Measurements from ENCODE around the gene SYNM. TPM values are rescaled to one million over a fixed set of nuclear protein-coding genes. Genes with fewer than 3 reads are reported as not detected.

Gene SYNM
- total and polyA plus RNA-seq, 7 experiments from 2014 or later = 0.17 to 6.0 (median 1.6) TPM

- no peaks in the 10 kb centered on the region for H3K4me1 Mint-ChIP-seq
- Histone ChIP-seq H3K4me3 (ENCODE audit: low read length) (no peak overlapping the region), H3K27ac (ENCODE audit: low read depth, low read length) (no peak overlapping the region), H3K27me3 (ENCODE audit: control insufficient read depth in 2 of 2, insufficient read depth in 2 of 2, low read length in 2 of 2) (no peaks in the 10 kb centered on the region), H3K4me1 (ENCODE audit: control insufficient read depth in 2 of 2, insufficient read depth in 2 of 2, low read length in 2 of 2) (no peaks in the 10 kb centered on the region), H3K9me3 (ENCODE audit: control insufficient read depth in 2 of 3, low read length in 3 of 3) (no peaks in the 10 kb centered on the region), H3K36me3 (ENCODE audit: control insufficient read depth in 2 of 3, insufficient read depth in 3 of 3, low read length in 3 of 3) (no peaks in the 10 kb centered on the region)
- no peak for DNase-seq
- intact Hi-C loops (cut with micrococcal nuclease) = no loop called here
- H3K27ac Mint-ChIP-seq = no peak overlapping the region
- ATAC-seq = no peak
- POLR2A ChIA-PET = no interaction called here
- CTCF ChIA-PET = no interaction called here
- peaks cover 0 to 4% (median 0%) of the 10 kb centered on the region in 5 donors for H3K27me3 Mint-ChIP-seq
- peaks cover 0 to 2% (median 0%) of the 10 kb centered on the region in 11 donors for H3K9me3 Mint-ChIP-seq
- H3K36me3 Mint-ChIP-seq = no peaks in the 10 kb centered on the region
- H3K4me3 Mint-ChIP-seq = no peak overlapping the region
Measured at GRCh38 chr15:99140590-99140989, 35.7 kb downstream of the SYNM start.

DNA sequence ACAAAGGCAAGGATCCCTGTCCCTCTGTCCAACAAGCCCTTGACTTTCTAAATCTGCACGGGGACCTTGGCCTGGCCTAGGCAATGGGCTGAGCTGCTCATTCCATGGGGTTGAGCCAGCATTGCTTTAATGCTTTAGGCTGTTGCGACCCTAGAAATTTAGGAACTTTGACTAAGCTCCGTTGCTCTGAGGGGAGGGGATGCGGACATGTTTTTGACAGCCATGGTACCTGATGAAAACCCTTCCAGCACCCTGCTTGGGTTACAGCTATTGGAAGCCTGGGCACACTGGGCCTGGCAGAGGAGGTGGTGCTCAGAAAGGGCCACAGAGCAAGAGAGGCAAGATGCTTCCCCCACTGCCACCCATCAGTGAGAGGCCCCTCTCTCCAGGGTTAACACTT lies 37.1 kb downstream of the SYNM start:
- H3K27ac ChIP-seq (ENCODE audit: low read depth, low read length) = no peak overlapping the region
- peaks cover 0 to 2% (median 0%) of the 10 kb centered on the region in 11 donors for H3K9me3 Mint-ChIP-seq
- H3K36me3 Mint-ChIP-seq = no peaks in the 10 kb centered on the region
- no peak for ATAC-seq
- H3K36me3 ChIP-seq (ENCODE audit: control insufficient read depth in 2 of 3, insufficient read depth in 3 of 3, low read length in 3 of 3) = no peaks in the 10 kb centered on the region
- H3K4me3 ChIP-seq (ENCODE audit: low read length) = no peak overlapping the region
- H3K27me3 ChIP-seq (ENCODE audit: control insufficient read depth in 2 of 2, insufficient read depth in 2 of 2, low read length in 2 of 2) = no peaks in the 10 kb centered on the region
- H3K9me3 ChIP-seq (ENCODE audit: control insufficient read depth in 2 of 3, low read length in 3 of 3) = no peaks in the 10 kb centered on the region
- no peak overlapping the region for H3K4me3 Mint-ChIP-seq
- intact Hi-C loops (cut with micrococcal nuclease) = no loop called here
- H3K27me3 Mint-ChIP-seq = peaks cover 0 to 10% (median 0%) of the 10 kb centered on the region in 5 donors
- H3K27ac Mint-ChIP-seq = no peak overlapping the region
- no peaks in the 10 kb centered on the region for H3K4me1 Mint-ChIP-seq
- H3K4me1 ChIP-seq (ENCODE audit: control insufficient read depth in 2 of 2, insufficient read depth in 2 of 2, low read length in 2 of 2) = no peaks in the 10 kb centered on the region
- CTCF ChIA-PET = no interaction called here
- POLR2A ChIA-PET = no interaction called here
- DNase-seq = no peak

DNA sequence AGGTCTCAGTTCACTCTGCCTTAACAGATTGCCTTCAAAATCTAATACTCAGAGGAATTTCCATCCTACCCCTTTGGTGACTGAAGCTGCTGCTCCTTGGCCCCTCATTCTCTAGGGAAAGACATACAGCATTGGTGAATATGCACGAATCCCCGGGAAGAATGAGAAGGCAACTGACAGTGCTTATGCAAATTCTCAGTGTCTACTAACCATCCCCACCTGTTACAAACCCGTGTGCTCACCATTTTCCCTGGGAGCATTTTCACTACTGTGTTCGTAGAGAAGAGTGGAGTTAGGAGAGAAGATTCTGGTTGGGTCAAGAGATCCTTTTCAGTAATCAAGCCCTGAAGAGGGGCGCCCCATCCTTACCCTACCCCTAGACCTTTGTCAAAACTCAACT lies 37.7 kb downstream of the SYNM start:
- H3K9me3 ChIP-seq (ENCODE audit: control insufficient read depth in 2 of 3, low read length in 3 of 3) = no peaks in the 10 kb centered on the region
- H3K9me3 Mint-ChIP-seq = peaks cover 0 to 2% (median 0%) of the 10 kb centered on the region in 11 donors
- no peak for ATAC-seq
- no peaks in the 10 kb centered on the region for H3K36me3 ChIP-seq (ENCODE audit: control insufficient read depth in 2 of 3, insufficient read depth in 3 of 3, low read length in 3 of 3)
- no peak overlapping the region for H3K27ac Mint-ChIP-seq
- H3K27me3 Mint-ChIP-seq = peaks cover 0 to 10% (median 0%) of the 10 kb centered on the region in 5 donors
- no peak for DNase-seq
- H3K4me3 Mint-ChIP-seq = no peak overlapping the region
- H3K27ac ChIP-seq (ENCODE audit: low read depth, low read length) = no peak overlapping the region
- H3K4me3 ChIP-seq (ENCODE audit: low read length) = no peak overlapping the region
- H3K4me1 ChIP-seq (ENCODE audit: control insufficient read depth in 2 of 2, insufficient read depth in 2 of 2, low read length in 2 of 2) = no peaks in the 10 kb centered on the region
- intact Hi-C loops (cut with micrococcal nuclease) = no loop called here
- no peaks in the 10 kb centered on the region for H3K36me3 Mint-ChIP-seq
- H3K27me3 ChIP-seq (ENCODE audit: control insufficient read depth in 2 of 2, insufficient read depth in 2 of 2, low read length in 2 of 2) = no peaks in the 10 kb centered on the region
- ChIA-PET POLR2A (no interaction called here), CTCF (no interaction called here)
- no peaks in the 10 kb centered on the region for H3K4me1 Mint-ChIP-seq

DNA sequence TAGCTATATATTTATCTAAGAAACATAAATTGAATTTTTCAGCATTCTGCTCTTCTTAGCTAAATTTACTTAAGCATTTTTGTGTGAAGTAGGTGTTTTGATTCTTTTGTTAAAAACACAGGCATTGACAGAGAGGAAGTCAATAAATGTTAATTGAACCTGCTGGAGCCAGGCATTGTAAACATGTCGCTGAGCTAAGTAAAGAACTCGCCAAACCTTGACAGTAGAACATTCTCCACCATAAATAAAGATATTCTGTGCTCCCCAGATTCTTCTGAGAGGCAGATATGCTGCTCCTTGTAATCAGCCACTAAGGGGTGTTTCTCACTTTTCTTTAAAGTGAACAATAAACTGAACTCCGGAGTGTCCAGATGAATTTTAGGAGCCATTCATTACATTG lies 38.4 kb downstream of the SYNM start:
- Mint-ChIP-seq H3K4me1 (no peaks in the 10 kb centered on the region), H3K9me3 (peaks cover 0 to 2% (median 0%) of the 10 kb centered on the region in 11 donors), H3K27ac (no peak overlapping the region), H3K27me3 (peaks cover 0 to 10% (median 0%) of the 10 kb centered on the region in 5 donors), H3K4me3 (no peak overlapping the region), H3K36me3 (no peaks in the 10 kb centered on the region)
- Histone ChIP-seq H3K4me1 (ENCODE audit: control insufficient read depth in 2 of 2, insufficient read depth in 2 of 2, low read length in 2 of 2) (no peaks in the 10 kb centered on the region), H3K27ac (ENCODE audit: low read depth, low read length) (no peak overlapping the region), H3K36me3 (ENCODE audit: control insufficient read depth in 2 of 3, insufficient read depth in 3 of 3, low read length in 3 of 3) (no peaks in the 10 kb centered on the region), H3K4me3 (ENCODE audit: low read length) (no peak overlapping the region), H3K9me3 (ENCODE audit: control insufficient read depth in 2 of 3, low read length in 3 of 3) (no peaks in the 10 kb centered on the region), H3K27me3 (ENCODE audit: control insufficient read depth in 2 of 2, insufficient read depth in 2 of 2, low read length in 2 of 2) (no peaks in the 10 kb centered on the region)
- no peak for DNase-seq
- intact Hi-C loops (cut with micrococcal nuclease) = no loop called here
- ChIA-PET CTCF (no interaction called here), POLR2A (no interaction called here)
- ATAC-seq = no peak

DNA sequence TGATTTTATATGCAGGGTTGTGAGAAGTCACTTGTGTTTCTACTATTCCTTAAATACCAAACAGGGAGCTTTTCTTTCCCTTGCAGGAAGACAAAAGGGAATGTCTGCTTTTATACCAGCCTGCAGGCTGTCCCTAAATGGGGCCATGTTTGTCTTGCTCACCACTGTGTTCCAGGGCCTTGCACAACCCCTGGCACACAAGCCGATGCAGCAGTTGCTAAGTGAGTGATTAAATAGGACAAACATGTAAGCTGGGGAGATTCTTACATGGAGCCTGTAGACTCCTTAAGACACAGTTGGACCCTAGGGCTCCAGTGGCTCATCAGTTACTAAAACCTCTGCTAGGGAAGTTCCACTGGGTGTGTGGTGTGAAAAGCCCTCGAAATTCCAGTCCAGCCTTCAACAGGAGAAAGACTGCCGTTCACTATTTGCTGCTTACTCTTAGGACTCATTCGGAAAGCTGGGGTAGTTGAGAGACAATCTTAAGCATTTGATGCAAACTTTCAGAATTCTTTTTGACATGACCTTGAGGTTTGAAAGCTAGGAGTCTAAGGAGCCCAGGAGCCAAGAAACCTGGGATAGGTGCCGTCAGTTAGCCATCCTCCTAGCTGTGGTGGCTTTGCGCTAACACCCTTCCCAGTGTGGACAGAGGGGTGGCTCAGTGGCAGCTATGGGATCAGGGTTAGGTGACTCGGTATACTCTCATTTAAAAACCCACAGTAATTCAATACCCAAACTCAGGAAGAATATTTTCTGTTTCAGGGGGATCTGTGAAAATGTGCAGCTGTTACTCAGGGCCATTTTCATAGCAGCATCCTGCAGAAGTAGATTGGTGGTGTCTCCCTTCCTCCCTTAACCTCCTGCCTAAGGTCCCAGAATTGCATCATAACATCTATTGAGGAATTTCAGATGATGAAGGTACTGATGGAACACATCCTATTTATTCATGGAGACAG lies 39.1 kb downstream of the SYNM start:
- Histone ChIP-seq H3K4me1 (ENCODE audit: control insufficient read depth in 2 of 2, insufficient read depth in 2 of 2, low read length in 2 of 2) (no peaks in the 10 kb centered on the region), H3K27me3 (ENCODE audit: control insufficient read depth in 2 of 2, insufficient read depth in 2 of 2, low read length in 2 of 2) (no peaks in the 10 kb centered on the region), H3K27ac (ENCODE audit: low read depth, low read length) (no peak overlapping the region), H3K9me3 (ENCODE audit: control insufficient read depth in 2 of 3, low read length in 3 of 3) (no peaks in the 10 kb centered on the region), H3K4me3 (ENCODE audit: low read length) (no peak overlapping the region), H3K36me3 (ENCODE audit: control insufficient read depth in 2 of 3, insufficient read depth in 3 of 3, low read length in 3 of 3) (no peaks in the 10 kb centered on the region)
- H3K27ac Mint-ChIP-seq = no peak overlapping the region
- no peaks in the 10 kb centered on the region for H3K36me3 Mint-ChIP-seq
- H3K9me3 Mint-ChIP-seq = peaks cover 0 to 2% (median 0%) of the 10 kb centered on the region in 11 donors
- no peak overlapping the region for H3K4me3 Mint-ChIP-seq
- intact Hi-C loops (cut with micrococcal nuclease) = no loop called here
- POLR2A ChIA-PET = no interaction called here
- CTCF ChIA-PET = no interaction called here
- no peaks in the 10 kb centered on the region for H3K4me1 Mint-ChIP-seq
- DNase-seq = no peak
- peaks cover 0 to 10% (median 0%) of the 10 kb centered on the region in 5 donors for H3K27me3 Mint-ChIP-seq
- ATAC-seq = no peak

GRCh38 chr15:99145005-99145404 lies 40.1 kb downstream of the SYNM start:
- Mint-ChIP-seq H3K4me3 (no peak overlapping the region), H3K9me3 (peaks cover 0 to 1% (median 0%) of the 10 kb centered on the region in 11 donors), H3K36me3 (no peaks in the 10 kb centered on the region), H3K27me3 (peaks cover 0 to 10% (median 0%) of the 10 kb centered on the region in 5 donors), H3K4me1 (no peaks in the 10 kb centered on the region), H3K27ac (no peak overlapping the region)
- H3K4me1 ChIP-seq (ENCODE audit: control insufficient read depth in 2 of 2, insufficient read depth in 2 of 2, low read length in 2 of 2) = no peaks in the 10 kb centered on the region
- DNase-seq (no peak), ATAC-seq (no peak)
- H3K27ac ChIP-seq (ENCODE audit: low read depth, low read length) = no peak overlapping the region
- no peaks in the 10 kb centered on the region for H3K36me3 ChIP-seq (ENCODE audit: control insufficient read depth in 2 of 3, insufficient read depth in 3 of 3, low read length in 3 of 3)
- no peaks in the 10 kb centered on the region for H3K27me3 ChIP-seq (ENCODE audit: control insufficient read depth in 2 of 2, insufficient read depth in 2 of 2, low read length in 2 of 2)
- ChIA-PET POLR2A (no interaction called here), CTCF (no interaction called here)
- H3K4me3 ChIP-seq (ENCODE audit: low read length) = no peak overlapping the region
- H3K9me3 ChIP-seq (ENCODE audit: control insufficient read depth in 2 of 3, low read length in 3 of 3) = no peaks in the 10 kb centered on the region
- intact Hi-C loops (cut with micrococcal nuclease) = no loop called here

GRCh38 chr15:99145778-99146177 lies 40.9 kb downstream of the SYNM start:
- H3K27ac Mint-ChIP-seq = no peak overlapping the region
- H3K27ac ChIP-seq (ENCODE audit: low read depth, low read length) = no peak overlapping the region
- H3K4me1 ChIP-seq (ENCODE audit: control insufficient read depth in 2 of 2, insufficient read depth in 2 of 2, low read length in 2 of 2) = no peaks in the 10 kb centered on the region
- ChIA-PET CTCF (no interaction called here), POLR2A (no interaction called here)
- no peak overlapping the region for H3K4me3 ChIP-seq (ENCODE audit: low read length)
- no peaks in the 10 kb centered on the region for H3K9me3 Mint-ChIP-seq
- H3K4me3 Mint-ChIP-seq = no peak overlapping the region
- H3K27me3 Mint-ChIP-seq = peaks cover 0 to 10% (median 0%) of the 10 kb centered on the region in 5 donors
- H3K4me1 Mint-ChIP-seq = no peaks in the 10 kb centered on the region
- DNase-seq (no peak), ATAC-seq (no peak)
- intact Hi-C loops (cut with micrococcal nuclease) = no loop called here
- H3K9me3 ChIP-seq (ENCODE audit: control insufficient read depth in 2 of 3, low read length in 3 of 3) = no peaks in the 10 kb centered on the region
- H3K27me3 ChIP-seq (ENCODE audit: control insufficient read depth in 2 of 2, insufficient read depth in 2 of 2, low read length in 2 of 2) = no peaks in the 10 kb centered on the region
- H3K36me3 Mint-ChIP-seq = no peaks in the 10 kb centered on the region
- H3K36me3 ChIP-seq (ENCODE audit: control insufficient read depth in 2 of 3, insufficient read depth in 3 of 3, low read length in 3 of 3) = no peaks in the 10 kb centered on the region

Data from naive thymus-derived CD4-positive, alpha-beta T cell (primary cell).